Loucy (cell line): ENCODE results near the gene STK32C.

Experiments
- EZH2phosphoT487 ChIP-seq: fragments of 200-600 bp; IDR thresholded peaks from 2 replicates; pipeline ENCODE4 v1.6.1; 2018; ENCODE audit warnings: antibody characterized with exemption, mild to moderate bottlenecking, moderate library complexity, borderline replicate concordance
- TF ChIP-seq, protein P1 (sequence below): fragments of 200-600 bp; sonication (generic); conservative IDR thresholded peaks from 2 replicates; pipeline ENCODE4 v1.5.1; 2014; ENCODE audit warnings: mild to moderate bottlenecking, antibody characterized with exemption, low read length

GRCh38 chr10:132233501-132234085 lies 74.2 kb downstream of the STK32C start:
- TF ChIP-seq, protein P1, sequence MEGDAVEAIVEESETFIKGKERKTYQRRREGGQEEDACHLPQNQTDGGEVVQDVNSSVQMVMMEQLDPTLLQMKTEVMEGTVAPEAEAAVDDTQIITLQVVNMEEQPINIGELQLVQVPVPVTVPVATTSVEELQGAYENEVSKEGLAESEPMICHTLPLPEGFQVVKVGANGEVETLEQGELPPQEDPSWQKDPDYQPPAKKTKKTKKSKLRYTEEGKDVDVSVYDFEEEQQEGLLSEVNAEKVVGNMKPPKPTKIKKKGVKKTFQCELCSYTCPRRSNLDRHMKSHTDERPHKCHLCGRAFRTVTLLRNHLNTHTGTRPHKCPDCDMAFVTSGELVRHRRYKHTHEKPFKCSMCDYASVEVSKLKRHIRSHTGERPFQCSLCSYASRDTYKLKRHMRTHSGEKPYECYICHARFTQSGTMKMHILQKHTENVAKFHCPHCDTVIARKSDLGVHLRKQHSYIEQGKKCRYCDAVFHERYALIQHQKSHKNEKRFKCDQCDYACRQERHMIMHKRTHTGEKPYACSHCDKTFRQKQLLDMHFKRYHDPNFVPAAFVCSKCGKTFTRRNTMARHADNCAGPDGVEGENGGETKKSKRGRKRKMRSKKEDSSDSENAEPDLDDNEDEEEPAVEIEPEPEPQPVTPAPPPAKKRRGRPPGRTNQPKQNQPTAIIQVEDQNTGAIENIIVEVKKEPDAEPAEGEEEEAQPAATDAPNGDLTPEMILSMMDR: no peak
- no peak for TF ChIP-seq EZH2phosphoT487
